GM12878 (cell line): ENCODE data around the gene MMP20. TPM values are rescaled to one million over a fixed set of nuclear protein-coding genes. Genes with fewer than 3 reads are reported as not detected.

ENCODE experiments used
- CBX5 ChIP-seq: sonication (generic); IDR thresholded peaks from 2 replicates; pipeline ENCODE4 v1.6.1; 2016; ENCODE audit warnings: low read depth, moderate library complexity, mild to moderate bottlenecking, inconsistent platforms
- CHD2 ChIP-seq: IDR thresholded peaks from 2 replicates; pipeline ENCODE4 v1.6.1; 2011; ENCODE audit warnings: low read depth, low read length, improper control_type of control experiment, borderline replicate concordance
- ETV6 ChIP-seq, 2 experiments: fragments of 450-650 bp in 1 of 2; IDR thresholded peaks in 1 of 2; conservative IDR thresholded peaks in 1 of 2; 2 replicates each; pipeline ENCODE4 v1.6.1; 2014; ENCODE audit warnings: antibody characterized with exemption in 1 of 2, borderline replicate concordance in 1 of 2, low read depth in 1 of 2, mild to moderate bottlenecking in 1 of 2, moderate library complexity in 1 of 2
- MTA2 ChIP-seq: fragments of 450-650 bp; IDR thresholded peaks from 2 replicates; pipeline ENCODE4 v1.6.1; 2016; ENCODE audit warnings: low read depth, mild to moderate bottlenecking, moderate library complexity
- PML ChIP-seq: IDR thresholded peaks from 2 replicates; pipeline ENCODE4 v1.6.1; 2012; ENCODE audit warnings: low read length, inconsistent platforms
- SIN3A ChIP-seq: IDR thresholded peaks from 2 replicates; pipeline ENCODE4 v1.6.1; 2012; ENCODE audit warnings: low read depth, low read length, improper control_type of control experiment
- SMC3 ChIP-seq: IDR thresholded peaks from 2 replicates; pipeline ENCODE4 v1.6.1; 2011; ENCODE audit warnings: low read length, improper control_type of control experiment, borderline replicate concordance
- SPI1 ChIP-seq: IDR thresholded peaks from 2 replicates; pipeline ENCODE4 v1.6.1; 2011; ENCODE audit warnings: low read depth, mild to moderate bottlenecking, low read length, moderate library complexity, borderline replicate concordance; ENCODE audit not compliant: insufficient read depth
- STAT3 ChIP-seq: IDR thresholded peaks from 2 replicates; pipeline ENCODE4 v1.6.1; 2011; ENCODE audit warnings: low read depth, low read length, improper control_type of control experiment
- YBX1 ChIP-seq: fragments of 450-650 bp; IDR thresholded peaks from 2 replicates; pipeline ENCODE4 v1.6.1; 2016; ENCODE audit warnings: antibody characterized with exemption
- ZBED1 ChIP-seq: IDR thresholded peaks from 2 replicates; pipeline ENCODE4 v1.6.1; 2016; ENCODE audit warnings: borderline replicate concordance
- polyA plus RNA-seq, 11 experiments: library from polyadenylated mRNA; depleted of rRNA in 4 of 11; unstranded in 6 of 11; stranded (reverse) in 5 of 11; fragments of >200 nt; fragmentation: Nextera tagmentation in 4 of 11; fragmentation: Illumina TruSeq in 1 of 11; extraction: Ambion mirVana in 4 of 11; extraction: Trizol in 1 of 11; gene quantifications; 1 replicate in 1 of 11; 2 replicates in 10 of 11; pipeline versions ENCODE4 v1.2.1 to v1.2.3, GENCODE V29; 2011 to 2016; ENCODE audit warnings: inconsistent platforms in 2 of 11, missing spikeins in 2 of 11, low read depth in 1 of 11
- total RNA-seq, 4 experiments: library from RNA; depleted of rRNA in 3 of 4; stranded (reverse); fragments of >200 nt in 3 of 4; fragmentation: Illumina TruSeq in 1 of 4; extraction: Trizol in 1 of 4; gene quantifications; 2 replicates each; pipeline versions ENCODE4 v1.2.1 to v1.2.3, GENCODE V29; 2013 to 2021
- TF ChIP-seq, protein P1 (sequence below): fragments of 450-650 bp; IDR thresholded peaks from 2 replicates; pipeline ENCODE4 v1.6.1; 2016; ENCODE audit warnings: mild to moderate bottlenecking
- TF ChIP-seq, protein P2 (sequence below): IDR thresholded peaks from 2 replicates; pipeline ENCODE4 v1.6.1; 2012; ENCODE audit warnings: low read length, inconsistent platforms

The MMP20 gene
- total and polyA plus RNA-seq, 10 of the 15 experiments (the other 5 are each of a cell fraction or from before 2014, with no cell fraction given), result 0.10 to 0.57 (median 0.19) TPM; not detected in 2

DNA sequence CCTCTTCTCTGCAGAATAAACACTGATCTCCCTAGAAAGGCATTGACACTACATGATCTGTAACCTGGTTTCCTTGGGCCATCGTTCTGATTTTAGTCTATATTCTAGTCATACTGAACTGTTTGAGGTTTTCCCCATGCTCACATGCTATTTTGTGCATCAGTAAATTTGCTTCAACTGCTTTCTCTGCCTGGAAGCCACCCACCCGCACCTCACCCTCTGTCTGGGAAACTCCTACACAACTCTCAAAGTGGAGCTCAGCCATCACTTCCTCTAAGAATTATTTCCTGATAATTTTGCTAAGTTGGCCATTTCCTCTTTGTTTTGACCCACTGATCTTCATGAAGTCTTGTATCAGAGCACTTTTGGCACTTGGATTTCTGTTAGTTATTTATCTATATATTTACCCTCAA is 36.1 kb downstream of the MMP20 start (continued):
- TF ChIP-seq, protein P1, sequence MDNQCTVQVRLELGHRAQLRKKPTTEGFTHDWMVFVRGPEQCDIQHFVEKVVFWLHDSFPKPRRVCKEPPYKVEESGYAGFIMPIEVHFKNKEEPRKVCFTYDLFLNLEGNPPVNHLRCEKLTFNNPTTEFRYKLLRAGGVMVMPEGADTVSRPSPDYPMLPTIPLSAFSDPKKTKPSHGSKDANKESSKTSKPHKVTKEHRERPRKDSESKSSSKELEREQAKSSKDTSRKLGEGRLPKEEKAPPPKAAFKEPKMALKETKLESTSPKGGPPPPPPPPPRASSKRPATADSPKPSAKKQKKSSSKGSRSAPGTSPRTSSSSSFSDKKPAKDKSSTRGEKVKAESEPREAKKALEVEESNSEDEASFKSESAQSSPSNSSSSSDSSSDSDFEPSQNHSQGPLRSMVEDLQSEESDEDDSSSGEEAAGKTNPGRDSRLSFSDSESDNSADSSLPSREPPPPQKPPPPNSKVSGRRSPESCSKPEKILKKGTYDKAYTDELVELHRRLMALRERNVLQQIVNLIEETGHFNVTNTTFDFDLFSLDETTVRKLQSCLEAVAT, result peak; percentile 71
- TF ChIP-seq YBX1 (no peak), ETV6 (conservative IDR thresholded peaks at IDR 0.05 in 1 of 2, IDR thresholded peaks at IDR 0.05 in 1 of 2; ENCODE audit: borderline replicate concordance in 1 of 2, low read depth in 1 of 2) (peak in 1 of 2 experiments; percentile 97; a peak in 2 of 4 replicates), STAT3 (peak; percentile 92), ZBED1 (peak; percentile 96), MTA2 (peak; percentile 85), SMC3 (no peak; the same call in 1 of the 2 replicates), CBX5 (peak; percentile 95), CHD2 (0 out of 2 replicates have a peak, but pooled peaks have one; percentile 13), SPI1 (peak; percentile 79), PML (peak; percentile 82), SIN3A (no peak)
- TF ChIP-seq, protein P2, sequence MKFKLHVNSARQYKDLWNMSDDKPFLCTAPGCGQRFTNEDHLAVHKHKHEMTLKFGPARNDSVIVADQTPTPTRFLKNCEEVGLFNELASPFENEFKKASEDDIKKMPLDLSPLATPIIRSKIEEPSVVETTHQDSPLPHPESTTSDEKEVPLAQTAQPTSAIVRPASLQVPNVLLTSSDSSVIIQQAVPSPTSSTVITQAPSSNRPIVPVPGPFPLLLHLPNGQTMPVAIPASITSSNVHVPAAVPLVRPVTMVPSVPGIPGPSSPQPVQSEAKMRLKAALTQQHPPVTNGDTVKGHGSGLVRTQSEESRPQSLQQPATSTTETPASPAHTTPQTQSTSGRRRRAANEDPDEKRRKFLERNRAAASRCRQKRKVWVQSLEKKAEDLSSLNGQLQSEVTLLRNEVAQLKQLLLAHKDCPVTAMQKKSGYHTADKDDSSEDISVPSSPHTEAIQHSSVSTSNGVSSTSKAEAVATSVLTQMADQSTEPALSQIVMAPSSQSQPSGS, result peak; percentile 91
